Neutrophil (primary cell): Measurements from ENCODE around the gene SLC18B1.

Experiments used
- H3K27ac ChIP-seq: fragments of 200-600 bp; sonication (generic); 2 replicates; pipeline ENCODE4 v1.5.1; 2016; ENCODE audit warnings: mild to moderate bottlenecking, moderate library complexity
- H3K27me3 ChIP-seq: fragments of 200-600 bp; sonication (generic); 2 replicates; pipeline ENCODE4 v1.6.0; 2016; ENCODE audit warnings: mild to moderate bottlenecking
- H3K36me3 ChIP-seq: fragments of 200-600 bp; sonication (generic); 2 replicates; pipeline ENCODE4 v1.5.1; 2017
- H3K4me1 ChIP-seq, 2 experiments: fragments of 200-600 bp in 1 of 2; sonication (generic) in 1 of 2; 1 replicate in 1 of 2; 2 replicates in 1 of 2; pipeline versions ENCODE4 v1.5.1 to v1.6.1; 2013 to 2016; ENCODE audit warnings: low read depth in 1 of 2, low read length in 1 of 2, mild to moderate bottlenecking in 1 of 2, moderate library complexity in 1 of 2; ENCODE audit not compliant: control insufficient read depth in 1 of 2, insufficient read depth in 1 of 2
- H3K4me3 ChIP-seq, 2 experiments: fragments of 200-600 bp in 1 of 2; sonication (generic) in 1 of 2; 1 replicate in 1 of 2; 2 replicates in 1 of 2; pipeline ENCODE4 v1.5.1; 2013 to 2016; ENCODE audit warnings: low read depth in 1 of 2, low read length in 1 of 2, mild to moderate bottlenecking in 1 of 2, moderate library complexity in 1 of 2
- H3K9me3 ChIP-seq: fragments of 200-600 bp; sonication (generic); 2 replicates; pipeline ENCODE4 v1.5.1; 2016
- CTCF ChIP-seq: fragments of 200-600 bp; sonication (generic); IDR thresholded peaks from 2 replicates; pipeline ENCODE4 v1.5.1; 2016; ENCODE audit warnings: antibody characterized with exemption

SLC18B1 gene

DNA sequence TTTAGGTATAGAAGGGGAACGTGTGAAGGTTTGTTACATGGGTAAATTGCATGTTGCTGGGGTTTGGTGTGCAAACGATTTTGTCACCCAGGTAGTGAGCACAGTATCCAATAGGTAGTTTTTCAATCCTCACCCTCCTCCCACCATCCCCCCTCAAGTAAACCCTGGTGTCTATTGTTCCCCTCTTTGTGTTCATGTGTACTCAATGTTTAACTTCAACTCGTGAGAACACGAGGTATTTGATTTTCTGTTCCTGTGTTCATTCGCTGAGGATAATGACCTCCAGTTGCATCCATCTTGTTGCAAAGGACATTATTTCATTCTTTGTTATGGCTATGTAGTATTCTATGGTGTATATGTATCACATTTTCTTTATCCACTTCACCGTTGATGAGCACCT is 73.0 kb downstream of the SLC18B1 start:
- TF ChIP-seq CTCF = no peak
- Histone ChIP-seq H3K27ac (peak overlapping the region; percentile 49), H3K36me3 (peaks cover 100% of the 10 kb centered on the region), H3K27me3 (no peaks in the 10 kb centered on the region), H3K4me3 (no peak overlapping the region), H3K9me3 (peaks cover 5% of the 10 kb centered on the region), H3K4me1 (peaks cover 38 to 53% of the 10 kb centered on the region in 2 experiments)

- Histone ChIP-seq H3K9me3 (peaks cover 3% of the 10 kb centered on the region), H3K36me3 (peaks cover 53% of the 10 kb centered on the region), H3K4me1 (peaks cover 17 to 23% of the 10 kb centered on the region in 2 experiments), H3K4me3 (no peak overlapping the region), H3K27me3 (no peaks in the 10 kb centered on the region), H3K27ac (peak overlapping the region; percentile 32)
- no peak for TF ChIP-seq CTCF
These were observed 78.5 kb downstream of the SLC18B1 start for GRCh38 chr6:132719736-132720448.
